Trophoblast cell (in vitro differentiated cells and primary cell): ENCODE measurements around the gene A1BG.

Experiments used
- DNase-seq, 2 donors: peaks; one replicate each; pipeline ENCODE4 v3.0.0-alpha.2; 2016
- H2AFZ ChIP-seq: 2 replicates; pipeline ENCODE4 v1.6.1; 2013; ENCODE audit warnings: low read length, moderate library complexity, mild to moderate bottlenecking; ENCODE audit not compliant: insufficient read depth, poor library complexity
- H2AK5ac ChIP-seq: 2 replicates; pipeline ENCODE4 v1.6.1; 2013; ENCODE audit warnings: mild to moderate bottlenecking, low read length
- H2BK120ac ChIP-seq: 2 replicates; pipeline ENCODE4 v1.6.1; 2013; ENCODE audit warnings: low read length, mild to moderate bottlenecking, moderate library complexity; ENCODE audit not compliant: insufficient read depth, poor library complexity
- H2BK12ac ChIP-seq: 2 replicates; pipeline ENCODE4 v1.6.1; 2013; ENCODE audit warnings: mild to moderate bottlenecking, low read length, moderate library complexity
- H2BK5ac ChIP-seq: 2 replicates; pipeline ENCODE4 v1.6.1; 2013; ENCODE audit warnings: low read length, low read depth, moderate library complexity, mild to moderate bottlenecking; ENCODE audit not compliant: poor library complexity
- H3K14ac ChIP-seq: 2 replicates; pipeline ENCODE4 v1.6.1; 2013; ENCODE audit warnings: mild to moderate bottlenecking, low read length
- H3K18ac ChIP-seq: 2 replicates; pipeline ENCODE4 v1.6.1; 2013; ENCODE audit warnings: mild to moderate bottlenecking, low read length
- H3K23ac ChIP-seq: 2 replicates; pipeline ENCODE4 v1.6.1; 2013; ENCODE audit warnings: low read length
- H3K27ac ChIP-seq: 2 replicates; pipeline ENCODE4 v1.5.1; 2013; ENCODE audit warnings: low read depth, mild to moderate bottlenecking, inconsistent platforms, low read length, moderate library complexity
- H3K27me3 ChIP-seq: 2 replicates; pipeline ENCODE4 v1.6.1; 2013; ENCODE audit warnings: inconsistent platforms, mild to moderate bottlenecking, low read length, moderate library complexity; ENCODE audit not compliant: insufficient read depth
- H3K36me3 ChIP-seq, 2 experiments: 1 replicate in 1 of 2; 2 replicates in 1 of 2; pipeline ENCODE4 v1.6.1; 2013; ENCODE audit warnings: low read length in 2 of 2, mild to moderate bottlenecking in 2 of 2, moderate library complexity in 1 of 2; ENCODE audit not compliant: insufficient read depth in 2 of 2, control insufficient read depth in 1 of 2
- H3K4ac ChIP-seq: 2 replicates; pipeline ENCODE4 v1.6.1; 2013; ENCODE audit warnings: low read depth, mild to moderate bottlenecking, low read length, moderate library complexity
- H3K4me1 ChIP-seq, 2 experiments: 1 replicate in 1 of 2; 2 replicates in 1 of 2; pipeline ENCODE4 v1.6.1; 2013; ENCODE audit warnings: low read length in 2 of 2, mild to moderate bottlenecking in 2 of 2, moderate library complexity in 1 of 2; ENCODE audit not compliant: insufficient read depth in 2 of 2, control insufficient read depth in 1 of 2
- H3K4me2 ChIP-seq: 2 replicates; pipeline ENCODE4 v1.6.1; 2013; ENCODE audit warnings: inconsistent platforms, mild to moderate bottlenecking, low read length, moderate library complexity
- H3K4me3 ChIP-seq: 2 replicates; pipeline ENCODE4 v1.5.1; 2013; ENCODE audit warnings: mild to moderate bottlenecking, low read depth, low read length, inconsistent platforms
- H3K79me1 ChIP-seq: one replicate; pipeline ENCODE4 v1.6.1; 2013; ENCODE audit warnings: low read length
- H3K79me2 ChIP-seq: 2 replicates; pipeline ENCODE4 v1.6.1; 2013; ENCODE audit warnings: low read length, mild to moderate bottlenecking; ENCODE audit not compliant: control insufficient read depth, insufficient read depth, poor library complexity
- H3K9ac ChIP-seq: 2 replicates; pipeline ENCODE4 v1.6.1; 2013; ENCODE audit warnings: mild to moderate bottlenecking, low read length
- H3K9me3 ChIP-seq: 2 replicates; pipeline ENCODE4 v1.6.1; 2013; ENCODE audit warnings: low read depth, mild to moderate bottlenecking, control low read depth, inconsistent platforms, low read length; ENCODE audit not compliant: insufficient read depth
- H4K12ac ChIP-seq: 2 replicates; pipeline ENCODE4 v1.6.1; 2013; ENCODE audit warnings: low read depth, mild to moderate bottlenecking, low read length, moderate library complexity
- H4K8ac ChIP-seq: 2 replicates; pipeline ENCODE4 v1.6.1; 2013; ENCODE audit warnings: low read depth, mild to moderate bottlenecking, low read length, moderate library complexity
- H4K91ac ChIP-seq: one replicate; pipeline ENCODE4 v1.6.1; 2013; ENCODE audit warnings: low read depth, mild to moderate bottlenecking, low read length, moderate library complexity
- WGBS: extraction: QIAGEN DNeasy Blood & Tissue Kit; methylation state at CpG from one replicate; pipeline ENCODE4 v1.1.7; 2013; ENCODE audit warnings: missing lambda C conversion rate; ENCODE audit not compliant: insufficient read length, insufficient coverage; ENCODE audit errors: extremely low coverage; 5-methylcytosine and 5-hydroxymethylcytosine counted together

Gene A1BG

DNA sequence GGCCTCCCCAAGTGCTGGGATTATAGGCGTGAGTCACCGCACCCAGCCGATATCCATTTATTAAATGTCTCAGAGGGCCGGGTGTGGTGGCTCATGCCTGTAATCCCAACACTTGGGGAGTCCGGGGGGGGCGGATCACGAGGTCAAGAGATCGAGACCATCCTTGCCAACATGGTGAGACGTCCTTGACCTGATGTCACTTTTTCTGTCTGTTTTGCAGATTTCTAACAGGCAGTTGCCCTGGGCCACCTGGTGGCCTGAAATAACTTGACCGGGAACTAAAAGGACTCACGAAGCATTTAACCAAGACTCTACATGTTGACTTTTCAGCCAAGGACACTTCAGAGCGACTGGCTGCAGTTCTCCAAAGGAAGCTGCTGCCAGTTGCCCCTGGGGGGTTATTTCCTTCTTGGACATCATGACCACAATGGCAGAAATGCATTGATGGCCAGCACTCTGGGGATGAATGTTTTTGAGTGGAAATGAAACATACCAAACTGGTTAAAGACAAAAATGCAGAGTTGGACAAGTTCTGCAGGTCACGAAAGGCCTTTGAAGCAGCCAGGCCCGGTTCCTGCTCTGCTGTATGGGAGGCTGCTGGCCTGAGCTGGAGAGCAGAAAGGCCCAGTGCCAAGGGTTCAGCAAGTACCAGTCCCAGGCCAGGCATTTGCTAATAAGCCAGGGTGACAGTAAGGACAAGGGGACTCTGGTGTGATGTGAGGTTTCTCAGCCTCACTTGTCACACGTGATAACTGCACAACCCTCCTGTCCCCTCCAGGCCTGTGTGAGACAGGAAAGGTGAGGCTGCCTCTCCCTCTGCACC is 19.2 kb upstream of the A1BG start:
- H2BK120ac ChIP-seq = no peak overlapping the region
- no peak overlapping the region for H3K27ac ChIP-seq
- H3K14ac ChIP-seq = no peak overlapping the region
- H4K12ac ChIP-seq = no peak overlapping the region
- H3K79me2 ChIP-seq = no peaks in the 10 kb centered on the region
- peak in 1 of 2 donors; percentile 14 for DNase-seq
- no peak overlapping the region for H3K18ac ChIP-seq
- peaks cover 3 to 9% of the 10 kb centered on the region in 2 experiments for H3K4me1 ChIP-seq
- H4K91ac ChIP-seq = no peak overlapping the region
- H2BK5ac ChIP-seq = no peak overlapping the region
- H3K9me3 ChIP-seq = no peaks in the 10 kb centered on the region
- H3K4ac ChIP-seq = no peak overlapping the region
- no CpG with 5 or more reads among the region's 15 CpGs for WGBS
- H3K4me2 ChIP-seq = no peak overlapping the region
- H4K8ac ChIP-seq = no peak overlapping the region
- no peak overlapping the region for H2AK5ac ChIP-seq
- no peak overlapping the region for H3K23ac ChIP-seq
- H3K79me1 ChIP-seq = no peaks in the 10 kb centered on the region
- H2BK12ac ChIP-seq = no peak overlapping the region
- H3K36me3 ChIP-seq = peaks cover 5 to 8% of the 10 kb centered on the region in 2 experiments
- H2AFZ ChIP-seq = no peak overlapping the region
- no peak overlapping the region for H3K9ac ChIP-seq
- no peaks in the 10 kb centered on the region for H3K27me3 ChIP-seq
- H3K4me3 ChIP-seq = no peak overlapping the region

DNA sequence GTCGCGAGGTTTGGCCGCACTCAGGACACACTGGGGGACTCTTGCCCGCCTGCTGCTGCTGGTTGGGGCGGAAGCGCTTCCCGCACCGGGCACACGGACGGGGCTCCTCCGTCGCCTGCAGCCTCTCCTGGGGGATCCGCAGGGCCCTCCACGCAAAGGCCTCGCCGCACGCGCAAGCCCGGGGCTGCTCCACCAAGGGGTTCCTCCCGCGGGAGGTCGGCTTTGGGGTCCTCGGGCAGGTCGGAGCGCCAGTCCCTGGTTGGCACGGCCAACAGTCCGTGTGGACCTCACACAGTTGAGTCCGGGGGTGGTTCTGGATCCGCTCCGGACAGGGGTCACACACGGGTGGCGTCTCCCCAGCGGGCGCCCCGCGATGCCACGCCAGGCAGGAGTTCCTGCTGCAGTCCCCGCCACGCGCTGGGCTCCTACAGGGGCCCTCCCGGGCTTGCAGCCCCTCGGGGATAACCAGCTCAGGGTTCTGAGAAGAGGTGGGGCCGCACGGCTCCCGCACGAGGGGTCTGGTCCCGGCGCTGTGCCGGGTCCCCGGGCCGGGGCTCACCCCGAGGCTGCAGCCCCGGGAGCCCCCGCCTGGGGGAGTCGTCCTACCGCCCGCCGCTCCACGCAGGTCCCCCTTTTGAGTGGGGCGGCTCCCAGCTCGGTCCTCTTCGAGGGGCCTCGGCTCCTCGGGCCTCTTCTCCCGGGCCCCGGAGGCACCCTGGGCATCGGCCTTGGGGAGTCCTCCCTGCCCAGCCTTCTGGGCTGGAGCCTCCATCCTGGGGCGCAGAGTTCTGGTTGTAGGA is 15.5 kb upstream of the A1BG start:
- no peak overlapping the region for H3K4me2 ChIP-seq
- peaks cover 7 to 8% of the 10 kb centered on the region in 2 experiments for H3K36me3 ChIP-seq
- no peaks in the 10 kb centered on the region for H3K79me2 ChIP-seq
- no peak overlapping the region for H2BK120ac ChIP-seq
- no peak overlapping the region for H3K14ac ChIP-seq
- H2BK5ac ChIP-seq = no peak overlapping the region
- H3K4me3 ChIP-seq = no peak overlapping the region
- H4K8ac ChIP-seq = no peak overlapping the region
- H3K27me3 ChIP-seq = no peaks in the 10 kb centered on the region
- no peak overlapping the region for H3K27ac ChIP-seq
- H3K4me1 ChIP-seq = peaks cover 3 to 9% of the 10 kb centered on the region in 2 experiments
- H3K23ac ChIP-seq = no peak overlapping the region
- H2BK12ac ChIP-seq = no peak overlapping the region
- H3K79me1 ChIP-seq = no peaks in the 10 kb centered on the region
- DNase-seq = no peak
- no peak overlapping the region for H3K4ac ChIP-seq
- no peak overlapping the region for H4K91ac ChIP-seq
- no peak overlapping the region for H2AK5ac ChIP-seq
- H3K18ac ChIP-seq = no peak overlapping the region
- WGBS = no CpG with 5 or more reads among the region's 68 CpGs
- H3K9ac ChIP-seq = no peak overlapping the region
- no peak overlapping the region for H2AFZ ChIP-seq
- H3K9me3 ChIP-seq = no peaks in the 10 kb centered on the region
- no peak overlapping the region for H4K12ac ChIP-seq

DNA sequence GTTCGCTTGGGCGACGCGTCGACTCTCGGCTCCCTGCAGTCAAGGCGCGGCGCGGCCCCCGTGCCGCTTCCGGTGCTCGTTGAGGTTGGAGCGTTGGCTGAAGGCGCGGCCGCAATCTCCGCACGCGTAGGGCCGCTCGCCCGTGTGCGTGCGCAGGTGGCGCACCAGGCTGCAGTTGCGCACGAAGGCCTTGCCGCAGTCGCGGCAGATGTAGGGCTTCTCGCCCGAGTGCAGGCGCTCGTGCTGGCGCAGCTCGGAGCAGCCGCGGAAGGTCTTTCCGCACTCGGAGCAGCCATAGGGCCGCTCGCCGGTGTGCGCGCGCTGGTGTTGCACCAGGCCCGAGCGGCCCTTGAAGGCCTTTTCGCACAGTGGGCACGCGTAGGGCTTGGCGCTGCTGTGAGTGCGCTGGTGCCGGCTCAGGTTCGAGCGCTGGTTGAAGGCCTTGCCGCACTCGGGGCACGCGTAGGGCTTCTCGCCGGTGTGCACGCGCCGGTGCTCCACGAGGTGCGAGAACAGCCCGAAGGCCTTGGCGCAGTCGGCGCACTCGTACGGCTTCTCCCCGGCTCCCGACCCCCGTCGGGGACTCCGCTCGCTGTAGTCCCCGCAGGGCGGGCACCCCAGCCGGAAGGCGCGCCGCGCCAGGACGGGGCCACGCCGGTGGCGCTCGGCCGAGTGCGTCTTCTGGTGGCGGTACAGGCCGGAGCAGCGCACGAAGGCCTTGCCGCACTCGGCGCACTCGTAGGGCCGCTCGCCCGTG is 14.6 kb upstream of the A1BG start:
- Histone ChIP-seq H2BK120ac (no peak overlapping the region), H3K79me2 (no peaks in the 10 kb centered on the region), H2BK5ac (no peak overlapping the region)

More for the DNA sequence above, 14.6 kb upstream of the A1BG start:
- H3K27ac ChIP-seq = no peak overlapping the region
- H3K18ac ChIP-seq = no peak overlapping the region
- H3K14ac ChIP-seq = no peak overlapping the region
- H3K36me3 ChIP-seq = peaks cover 7 to 8% of the 10 kb centered on the region in 2 experiments
- H4K12ac ChIP-seq = no peak overlapping the region
- H4K91ac ChIP-seq = no peak overlapping the region
- no peak overlapping the region for H3K23ac ChIP-seq
- no CpG with 5 or more reads among the region's 106 CpGs for WGBS
- H3K79me1 ChIP-seq = peaks cover 1% of the 10 kb centered on the region
- no peak overlapping the region for H3K4me3 ChIP-seq
- no peak for DNase-seq
- H3K4me1 ChIP-seq = peaks cover 3 to 6% of the 10 kb centered on the region in 2 experiments
- no peaks in the 10 kb centered on the region for H3K27me3 ChIP-seq
- no peak overlapping the region for H4K8ac ChIP-seq
- H3K9me3 ChIP-seq = no peaks in the 10 kb centered on the region
- no peak overlapping the region for H2AK5ac ChIP-seq
- H2BK12ac ChIP-seq = no peak overlapping the region
- no peak overlapping the region for H2AFZ ChIP-seq
- H3K9ac ChIP-seq = no peak overlapping the region
- H3K4me2 ChIP-seq = no peak overlapping the region
- no peak overlapping the region for H3K4ac ChIP-seq
